Measurements from ENCODE around the gene IFT52. TPM values are rescaled to one million over a fixed set of nuclear protein-coding genes. Genes with fewer than 3 reads are reported as not detected.
A peak's percentile ranks its signal among the peaks of the same experiment; 100 is the strongest.

IFT52 gene
- polyA plus RNA-seq, 3 donors from 2014 or later = 40.0 to 46.2 (median 45.5) TPM

- H3K36me3 Mint-ChIP-seq = no peaks in the 10 kb centered on the region
- DNase-seq = no peak
- H3K9me3 Mint-ChIP-seq = no peaks in the 10 kb centered on the region
- peaks cover 0 to 10% of the 10 kb centered on the region in 2 donors for H3K4me1 Mint-ChIP-seq
- H3K27me3 Mint-ChIP-seq (ENCODE audit: low read depth in 3 of 3) = peaks cover 8 to 11% (median 9%) of the 10 kb centered on the region in 3 donors
- H3K27ac Mint-ChIP-seq = no peak overlapping the region
- peak overlapping the region in 4 of 5 donors; percentile 26 to 43 (median 32) for H3K4me3 Mint-ChIP-seq
Observed at GRCh38 chr20:43667341-43668132, 76.8 kb downstream of the IFT52 start.

GRCh38 chr20:43669332-43669731 lies 78.6 kb downstream of the IFT52 start:
- peaks cover 0 to 1% (median 0%) of the 10 kb centered on the region in 6 donors for H3K9me3 Mint-ChIP-seq
- H3K27ac Mint-ChIP-seq = no peak overlapping the region
- H3K27me3 Mint-ChIP-seq (ENCODE audit: low read depth in 3 of 3) = peaks cover 6 to 11% (median 9%) of the 10 kb centered on the region in 3 donors
- H3K36me3 Mint-ChIP-seq = peaks cover 0 to 6% (median 0%) of the 10 kb centered on the region in 3 donors
- DNase-seq = no peak
- peaks cover 0 to 10% of the 10 kb centered on the region in 2 donors for H3K4me1 Mint-ChIP-seq
- H3K4me3 Mint-ChIP-seq = no peak overlapping the region

GRCh38 chr20:43670423-43670822 lies 79.7 kb downstream of the IFT52 start:
- peaks cover 0 to 10% of the 10 kb centered on the region in 2 donors for H3K4me1 Mint-ChIP-seq
- H3K9me3 Mint-ChIP-seq = peaks cover 0 to 1% (median 0%) of the 10 kb centered on the region in 6 donors
- peaks cover 0 to 6% (median 0%) of the 10 kb centered on the region in 3 donors for H3K36me3 Mint-ChIP-seq
- no peak for DNase-seq
- H3K27me3 Mint-ChIP-seq (ENCODE audit: low read depth in 3 of 3) = peaks cover 5 to 11% (median 6%) of the 10 kb centered on the region in 3 donors
- no peak overlapping the region for H3K27ac Mint-ChIP-seq
- H3K4me3 Mint-ChIP-seq = no peak overlapping the region

GRCh38 chr20:43676368-43676767 lies 85.6 kb downstream of the IFT52 start:
- H3K27me3 Mint-ChIP-seq (ENCODE audit: low read depth in 3 of 3) = peaks cover 0 to 5% (median 0%) of the 10 kb centered on the region in 3 donors
- H3K9me3 Mint-ChIP-seq = peaks cover 0 to 1% (median 0%) of the 10 kb centered on the region in 6 donors
- peaks cover 0 to 13% (median 0%) of the 10 kb centered on the region in 3 donors for H3K36me3 Mint-ChIP-seq
- H3K27ac Mint-ChIP-seq = no peak overlapping the region
- H3K4me1 Mint-ChIP-seq = no peaks in the 10 kb centered on the region
- DNase-seq = no peak
- no peak overlapping the region for H3K4me3 Mint-ChIP-seq

GRCh38 chr20:43680981-43681380 lies 90.2 kb downstream of the IFT52 start:
- Mint-ChIP-seq H3K4me3 (no peak overlapping the region), H3K27ac (no peak overlapping the region), H3K36me3 (peaks cover 0 to 7% (median 0%) of the 10 kb centered on the region in 3 donors), H3K27me3 (ENCODE audit: low read depth in 3 of 3) (peaks cover 0 to 4% (median 0%) of the 10 kb centered on the region in 3 donors), H3K9me3 (no peaks in the 10 kb centered on the region), H3K4me1 (no peaks in the 10 kb centered on the region)
- no peak for DNase-seq

GRCh38 chr20:43681468-43681942 lies 90.8 kb downstream of the IFT52 start:
- Mint-ChIP-seq H3K4me3 (no peak overlapping the region), H3K27ac (no peak overlapping the region)
- DNase-seq = no peak

GRCh38 chr20:43681991-43682410 lies 91.3 kb downstream of the IFT52 start:
- H3K4me3 Mint-ChIP-seq = no peak overlapping the region
- H3K27me3 Mint-ChIP-seq (ENCODE audit: low read depth in 3 of 3) = peaks cover 0 to 4% (median 0%) of the 10 kb centered on the region in 3 donors
- H3K27ac Mint-ChIP-seq = no peak overlapping the region
- H3K36me3 Mint-ChIP-seq = peaks cover 0 to 3% (median 0%) of the 10 kb centered on the region in 3 donors
- no peaks in the 10 kb centered on the region for H3K9me3 Mint-ChIP-seq
- H3K4me1 Mint-ChIP-seq = no peaks in the 10 kb centered on the region
- no peak for DNase-seq

More at GRCh38 chr20:43681468-43681942, 90.8 kb downstream of the IFT52 start:
- Mint-ChIP-seq H3K27me3 (ENCODE audit: low read depth in 3 of 3) (peaks cover 0 to 4% (median 0%) of the 10 kb centered on the region in 3 donors), H3K9me3 (no peaks in the 10 kb centered on the region), H3K36me3 (peaks cover 0 to 3% (median 0%) of the 10 kb centered on the region in 3 donors), H3K4me1 (no peaks in the 10 kb centered on the region)

- no peak overlapping the region for H3K27ac Mint-ChIP-seq
- H3K9me3 Mint-ChIP-seq = no peaks in the 10 kb centered on the region
- no peak for DNase-seq
- H3K36me3 Mint-ChIP-seq = no peaks in the 10 kb centered on the region
- peaks cover 0 to 4% (median 0%) of the 10 kb centered on the region in 3 donors for H3K27me3 Mint-ChIP-seq (ENCODE audit: low read depth in 3 of 3)
- no peak overlapping the region for H3K4me3 Mint-ChIP-seq
- H3K4me1 Mint-ChIP-seq = no peaks in the 10 kb centered on the region
Observed at GRCh38 chr20:43682446-43682845, 91.7 kb downstream of the IFT52 start.

GRCh38 chr20:43686820-43687219 lies 96.1 kb downstream of the IFT52 start:
- no peak overlapping the region for H3K4me3 Mint-ChIP-seq
- DNase-seq = no peak
- H3K27me3 Mint-ChIP-seq (ENCODE audit: low read depth in 3 of 3) = peaks cover 0 to 1% (median 0%) of the 10 kb centered on the region in 3 donors
- no peaks in the 10 kb centered on the region for H3K36me3 Mint-ChIP-seq
- H3K4me1 Mint-ChIP-seq = no peaks in the 10 kb centered on the region
- H3K27ac Mint-ChIP-seq = no peak overlapping the region
- H3K9me3 Mint-ChIP-seq = no peaks in the 10 kb centered on the region

- H3K4me1 Mint-ChIP-seq = no peaks in the 10 kb centered on the region
- peak overlapping the region in 1 of 6 donors; percentile 43 for H3K27ac Mint-ChIP-seq
- DNase-seq = no peak
- H3K4me3 Mint-ChIP-seq = no peak overlapping the region
- H3K36me3 Mint-ChIP-seq = no peaks in the 10 kb centered on the region
- peaks cover 0 to 1% (median 0%) of the 10 kb centered on the region in 3 donors for H3K27me3 Mint-ChIP-seq (ENCODE audit: low read depth in 3 of 3)
- no peaks in the 10 kb centered on the region for H3K9me3 Mint-ChIP-seq
Observed at GRCh38 chr20:43689165-43689564, 98.4 kb downstream of the IFT52 start.

- no peak for DNase-seq
- H3K9me3 Mint-ChIP-seq = no peaks in the 10 kb centered on the region
- no peak overlapping the region for H3K27ac Mint-ChIP-seq
- H3K36me3 Mint-ChIP-seq = no peaks in the 10 kb centered on the region
- no peaks in the 10 kb centered on the region for H3K4me1 Mint-ChIP-seq
- H3K27me3 Mint-ChIP-seq (ENCODE audit: low read depth in 3 of 3) = peaks cover 0 to 1% (median 0%) of the 10 kb centered on the region in 3 donors
- no peak overlapping the region for H3K4me3 Mint-ChIP-seq
Observed at GRCh38 chr20:43690943-43691598, 100.3 kb downstream of the IFT52 start.

- Mint-ChIP-seq H3K4me1 (no peaks in the 10 kb centered on the region), H3K9me3 (no peaks in the 10 kb centered on the region), H3K36me3 (no peaks in the 10 kb centered on the region), H3K27me3 (ENCODE audit: low read depth in 3 of 3) (peaks cover 0 to 1% (median 0%) of the 10 kb centered on the region in 3 donors), H3K4me3 (no peak overlapping the region), H3K27ac (no peak overlapping the region)
- peak in 2 of 3 donors; percentile 8 to 10 for DNase-seq
Observed at GRCh38 chr20:43691928-43692524, 101.3 kb downstream of the IFT52 start.

GRCh38 chr20:43694763-43695162 lies 104.0 kb downstream of the IFT52 start:
- Mint-ChIP-seq H3K4me3 (no peak overlapping the region), H3K36me3 (no peaks in the 10 kb centered on the region), H3K27ac (no peak overlapping the region), H3K27me3 (ENCODE audit: low read depth in 3 of 3) (peaks cover 0 to 1% (median 0%) of the 10 kb centered on the region in 3 donors), H3K4me1 (peaks cover 5 to 6% of the 10 kb centered on the region in 2 donors), H3K9me3 (no peaks in the 10 kb centered on the region)
- no peak for DNase-seq

All from immature natural killer cell (primary cell).